HCT116 (cell line): ENCODE measurements around the gene FGF13. TPM values are rescaled to one million over a fixed set of nuclear protein-coding genes. Genes with fewer than 3 reads are reported as not detected.

Experiments
- ATAC-seq: fragments of 200-7000 bp; cut with Tn5 transposase; 2 replicates; pipeline ENCODE4 v1.9.1; 2020; ENCODE audit warnings: mild to moderate bottlenecking, moderate library complexity
- BruUV-seq: library from RNA; stranded (reverse); fragments of 400-500 nt; replicated peaks from 2 replicates; lab custom pipeline; 2021; lab: Mats Ljungman, UMichigan
- CTCF ChIA-PET: fragments of 300-600 bp; sonication (Branson Sonifier 250); formaldehyde crosslinking; loops from one replicate; lab custom pipeline; 2021; ENCODE audit warnings: antibody characterized with exemption; lab: Charles Lee
- POLR2A ChIA-PET: fragments of 300-600, 350-600 bp; sonication (Branson Sonifier 250); formaldehyde crosslinking; loops from one replicate; lab custom pipeline; 2021; ENCODE audit warnings: antibody characterized with exemption; lab: Charles Lee
- RAD21 ChIA-PET, 2 experiments: fragments of 300-600 bp; sonication (Branson Sonifier 250); formaldehyde crosslinking; loops; one replicate each; lab custom pipeline; 2023; ENCODE audit warnings: low total read pairs in 2 of 2; ENCODE audit not compliant: uncharacterized antibody in 2 of 2, unreplicated experiment in 2 of 2, low non-redundant PET in 1 of 2; lab: Charles Lee
- DNase-seq: peaks from one replicate; pipeline ENCODE4 v3.0.0-alpha.2; 2010; ENCODE audit warnings: low read depth, low spot score
- H2AFZ ChIP-seq: fragments of 200-600 bp; shearing (Covaris generic), sonication (generic); 2 replicates; pipeline ENCODE4 v1.6.1; 2017; ENCODE audit warnings: low read depth, mixed run types, mixed read lengths, antibody characterized with exemption, low read length; ENCODE audit not compliant: poor library complexity, severe bottlenecking
- H3K27ac ChIP-seq: 2 replicates; pipeline ENCODE4 v1.5.1; 2012; ENCODE audit warnings: low read depth, low read length
- H3K27me3 ChIP-seq: fragments of 200-600 bp; sonication (generic); 2 replicates; pipeline ENCODE4 v1.6.1; 2016; ENCODE audit warnings: mixed run types, low read length, mixed read lengths; ENCODE audit not compliant: insufficient read depth
- H3K36me3 ChIP-seq, 2 experiments: fragments of 200-500 bp in 1 of 2; fragments of 200-600 bp in 1 of 2; sonication (Bioruptor generic) in 1 of 2; sonication (generic) in 1 of 2; 2 replicates each; pipeline versions ENCODE4 v1.5.1 to v1.6.1; 2014 to 2016; ENCODE audit warnings: low read length in 2 of 2, inconsistent platforms in 1 of 2, mixed read lengths in 1 of 2, mixed run types in 1 of 2; ENCODE audit not compliant: insufficient read depth in 2 of 2, control insufficient read depth in 1 of 2
- H3K4me1 ChIP-seq, 2 experiments: fragments of 200-600 bp in 1 of 2; sonication (generic) in 1 of 2; 2 replicates each; pipeline versions ENCODE4 v1.5.1 to v1.6.1; 2012 to 2017; ENCODE audit warnings: low read length in 2 of 2, inconsistent platforms in 1 of 2, mild to moderate bottlenecking in 1 of 2, mixed read lengths in 1 of 2, mixed run types in 1 of 2, moderate library complexity in 1 of 2; ENCODE audit not compliant: insufficient read depth in 2 of 2, control insufficient read depth in 1 of 2
- H3K4me2 ChIP-seq: fragments of 200-600 bp; sonication (generic); 2 replicates; pipeline ENCODE4 v1.6.1; 2017; ENCODE audit warnings: mixed run types, low read length, mixed read lengths
- H3K4me3 ChIP-seq, 2 experiments: fragments of 200-600 bp in 1 of 2; sonication (generic) in 1 of 2; replicated peaks in 1 of 2; 2 replicates each; pipeline ENCODE4 v1.5.1; 2011 to 2016; ENCODE audit warnings: low read length in 2 of 2, control low read depth in 1 of 2, low read depth in 1 of 2, mild to moderate bottlenecking in 1 of 2, mixed read lengths in 1 of 2, mixed run types in 1 of 2
- H3K79me2 ChIP-seq: fragments of 200-600 bp; sonication (generic); 2 replicates; pipeline ENCODE4 v1.6.1; 2017; ENCODE audit warnings: mild to moderate bottlenecking, mixed run types, low read length, moderate library complexity, mixed read lengths; ENCODE audit not compliant: insufficient read depth
- H3K9ac ChIP-seq: fragments of 200-600 bp; sonication (generic); 2 replicates; pipeline ENCODE4 v1.6.1; 2016; ENCODE audit warnings: low read length, mixed read lengths
- H3K9me2 ChIP-seq: fragments of 200-600 bp; sonication (generic), shearing (Covaris generic); 2 replicates; pipeline ENCODE4 v1.6.1; 2017; ENCODE audit warnings: mixed run types, mild to moderate bottlenecking, moderate library complexity; ENCODE audit not compliant: insufficient read depth
- H3K9me3 ChIP-seq, 2 experiments: fragments of 200-500 bp in 1 of 2; fragments of 200-600 bp in 1 of 2; sonication (Bioruptor generic) in 1 of 2; sonication (generic) in 1 of 2; 2 replicates each; pipeline ENCODE4 v1.6.1; 2014 to 2017; ENCODE audit warnings: low read length in 2 of 2, mixed read lengths in 2 of 2, inconsistent platforms in 1 of 2, low read depth in 1 of 2, mild to moderate bottlenecking in 1 of 2, mixed run types in 1 of 2, moderate library complexity in 1 of 2; ENCODE audit not compliant: control insufficient read depth in 1 of 2, insufficient read depth in 1 of 2
- H4K20me1 ChIP-seq: fragments of 200-600 bp; sonication (generic), shearing (Covaris generic); 2 replicates; pipeline ENCODE4 v1.6.1; 2017; ENCODE audit warnings: mixed run types, mild to moderate bottlenecking, moderate library complexity; ENCODE audit not compliant: insufficient read depth
- CBX3 ChIP-seq: IDR thresholded peaks from 2 replicates; pipeline ENCODE4 v1.6.1; 2012; ENCODE audit warnings: low read depth
- CEBPB ChIP-seq: IDR thresholded peaks from 2 replicates; pipeline ENCODE4 v1.6.1; 2012; ENCODE audit warnings: low read depth
- EGR1 ChIP-seq: IDR thresholded peaks from 2 replicates; pipeline ENCODE4 v1.6.1; 2012; ENCODE audit warnings: low read depth
- ELF1 ChIP-seq: IDR thresholded peaks from 2 replicates; pipeline ENCODE4 v1.6.1; 2012; ENCODE audit warnings: low read depth, borderline replicate concordance
- EZH2phosphoT487 ChIP-seq: fragments of 200-600 bp; IDR thresholded peaks from 2 replicates; pipeline ENCODE4 v1.6.1; 2018; ENCODE audit warnings: antibody characterized with exemption, borderline replicate concordance
- FOSL1 ChIP-seq: IDR thresholded peaks from 2 replicates; pipeline ENCODE4 v1.6.1; 2012; ENCODE audit warnings: low read depth
- MAX ChIP-seq: IDR thresholded peaks from 2 replicates; pipeline ENCODE4 v1.6.1; 2012
- POLR2A ChIP-seq: IDR thresholded peaks from 2 replicates; pipeline ENCODE4 v1.7.0; 2011; ENCODE audit warnings: borderline replicate concordance; ENCODE audit not compliant: insufficient read depth, insufficient read length; ENCODE audit errors: extremely low read depth
- POLR2AphosphoS5 ChIP-seq: IDR thresholded peaks from 2 replicates; pipeline ENCODE4 v1.6.1; 2011; ENCODE audit warnings: mild to moderate bottlenecking, low read depth, low read length, moderate library complexity
- SIN3A ChIP-seq: IDR thresholded peaks from 2 replicates; pipeline ENCODE4 v1.6.1; 2012; ENCODE audit warnings: low read depth
- TCF7L2 ChIP-seq: IDR thresholded peaks from 2 replicates; pipeline ENCODE4 v1.7.0; 2011; ENCODE audit warnings: borderline replicate concordance, inconsistent platforms; ENCODE audit not compliant: insufficient read depth, insufficient read length; ENCODE audit errors: extremely low read depth
- YY1 ChIP-seq: IDR thresholded peaks from 2 replicates; pipeline ENCODE4 v1.6.1; 2011; ENCODE audit warnings: low read length, low read depth, moderate library complexity, mild to moderate bottlenecking; ENCODE audit not compliant: insufficient replicate concordance; ENCODE audit errors: extremely low read depth
- ZFX ChIP-seq: fragments of 450-650 bp; IDR thresholded peaks from 2 replicates; pipeline ENCODE4 v1.6.1; 2017
- ZNF274 ChIP-seq: fragments of 200-500 bp; sonication (Bioruptor generic); IDR thresholded peaks from 2 replicates; pipeline ENCODE4 v1.6.1; 2014; ENCODE audit warnings: mild to moderate bottlenecking, low read depth, low read length, inconsistent platforms
- intact Hi-C: fragments of 100-400 bp; cut with micrococcal nuclease; formaldehyde crosslinking; loops from 2 replicates; pipeline ENCODE4 v1.10.0; 2022
- total RNA-seq: library from RNA; stranded (reverse); gene quantifications from one replicate; pipeline ENCODE4 v1.2.1, GENCODE V29; 2021; ENCODE audit not compliant: unreplicated experiment
- TF ChIP-seq, protein P1 (sequence below), 3 experiments: fragments of 200-600 bp in 1 of 3; sonication (generic) in 1 of 3; IDR thresholded peaks in 2 of 3; conservative IDR thresholded peaks in 1 of 3; 2 replicates each; pipeline ENCODE4 v1.5.1; 2012 to 2017; ENCODE audit warnings: low read depth in 2 of 3, low read length in 2 of 3, antibody characterized with exemption in 1 of 3, borderline replicate concordance in 1 of 3, control low read depth in 1 of 3, mild to moderate bottlenecking in 1 of 3, mixed read lengths in 1 of 3, mixed run types in 1 of 3, moderate library complexity in 1 of 3; ENCODE audit not compliant: insufficient read depth in 1 of 3
- TF ChIP-seq, protein P2 (sequence below): IDR thresholded peaks from 2 replicates; pipeline ENCODE4 v1.6.1; 2011; ENCODE audit warnings: mild to moderate bottlenecking, low read length, moderate library complexity; ENCODE audit not compliant: insufficient replicate concordance; ENCODE audit errors: extremely low read depth

FGF13 gene
- total RNA-seq, 1 experiment from 2014 or later = 0.02 TPM

DNA sequence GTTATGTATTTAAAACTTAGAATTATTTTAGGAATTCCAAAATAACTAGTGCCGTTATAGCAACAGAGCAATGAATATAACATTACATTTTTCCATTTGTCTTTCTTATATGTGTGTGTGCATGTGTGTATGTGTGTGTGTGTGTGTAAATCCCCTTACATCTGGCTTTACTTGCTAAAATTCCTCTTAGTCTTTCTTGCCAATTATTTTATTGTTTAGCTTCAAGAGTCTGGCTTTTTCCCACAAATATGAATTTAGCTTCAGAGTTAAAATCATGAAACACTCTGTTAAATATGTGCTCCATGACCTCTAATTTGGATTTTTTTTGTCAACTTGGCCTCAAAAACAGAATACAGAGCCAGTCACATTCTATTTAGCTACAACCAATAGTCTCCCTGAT is 18.9 kb downstream of the FGF13 start:
- Histone ChIP-seq H3K27ac (no peak overlapping the region), H3K4me3 (no peak overlapping the region), H3K9me3 (no peaks in the 10 kb centered on the region), H3K79me2 (no peaks in the 10 kb centered on the region), H2AFZ (no peak overlapping the region), H3K36me3 (no peaks in the 10 kb centered on the region), H4K20me1 (no peaks in the 10 kb centered on the region), H3K9ac (no peak overlapping the region), H3K4me1 (no peaks in the 10 kb centered on the region), H3K27me3 (no peaks in the 10 kb centered on the region), H3K4me2 (no peak overlapping the region), H3K9me2 (no peaks in the 10 kb centered on the region)
- ChIA-PET RAD21 (no interaction called here), POLR2A (no interaction called here), CTCF (no interaction called here)
- DNase-seq (no peak), ATAC-seq (no peak)
- intact Hi-C loops = no loop called here
- no TSS peak for BruUV-seq
- no peak for TF ChIP-seq FOSL1

GRCh38 chrX:138691186-138691585 is 20.3 kb downstream of the FGF13 start:
- Histone ChIP-seq H3K9me2 (no peaks in the 10 kb centered on the region), H3K79me2 (no peaks in the 10 kb centered on the region), H4K20me1 (no peaks in the 10 kb centered on the region), H3K36me3 (no peaks in the 10 kb centered on the region), H3K9ac (no peak overlapping the region), H3K27me3 (no peaks in the 10 kb centered on the region), H3K27ac (no peak overlapping the region), H3K4me3 (no peak overlapping the region), H2AFZ (no peak overlapping the region), H3K4me2 (no peak overlapping the region), H3K9me3 (no peaks in the 10 kb centered on the region), H3K4me1 (no peaks in the 10 kb centered on the region)
- intact Hi-C loops = no loop called here
- RAD21 ChIA-PET = no interaction called here
- DNase-seq (no peak), ATAC-seq (no peak)
- POLR2A ChIA-PET = no interaction called here
- CTCF ChIA-PET = no interaction called here
- no TSS peak for BruUV-seq
- TF ChIP-seq SIN3A (no peak), EZH2phosphoT487 (no peak), POLR2A (no peak), ELF1 (no peak), TCF7L2 (no peak), CEBPB (no peak), FOSL1 (no peak), MAX (no peak), POLR2AphosphoS5 (no peak), ZNF274 (no peak), ZFX (no peak), CBX3 (no peak), YY1 (no peak), EGR1 (no peak)
- TF ChIP-seq, protein P1, sequence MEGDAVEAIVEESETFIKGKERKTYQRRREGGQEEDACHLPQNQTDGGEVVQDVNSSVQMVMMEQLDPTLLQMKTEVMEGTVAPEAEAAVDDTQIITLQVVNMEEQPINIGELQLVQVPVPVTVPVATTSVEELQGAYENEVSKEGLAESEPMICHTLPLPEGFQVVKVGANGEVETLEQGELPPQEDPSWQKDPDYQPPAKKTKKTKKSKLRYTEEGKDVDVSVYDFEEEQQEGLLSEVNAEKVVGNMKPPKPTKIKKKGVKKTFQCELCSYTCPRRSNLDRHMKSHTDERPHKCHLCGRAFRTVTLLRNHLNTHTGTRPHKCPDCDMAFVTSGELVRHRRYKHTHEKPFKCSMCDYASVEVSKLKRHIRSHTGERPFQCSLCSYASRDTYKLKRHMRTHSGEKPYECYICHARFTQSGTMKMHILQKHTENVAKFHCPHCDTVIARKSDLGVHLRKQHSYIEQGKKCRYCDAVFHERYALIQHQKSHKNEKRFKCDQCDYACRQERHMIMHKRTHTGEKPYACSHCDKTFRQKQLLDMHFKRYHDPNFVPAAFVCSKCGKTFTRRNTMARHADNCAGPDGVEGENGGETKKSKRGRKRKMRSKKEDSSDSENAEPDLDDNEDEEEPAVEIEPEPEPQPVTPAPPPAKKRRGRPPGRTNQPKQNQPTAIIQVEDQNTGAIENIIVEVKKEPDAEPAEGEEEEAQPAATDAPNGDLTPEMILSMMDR (IDR thresholded peaks at IDR 0.05 in 2 of 3, conservative IDR thresholded peaks at IDR 0.05 in 1 of 3; ENCODE audit: borderline replicate concordance in 1 of 3, insufficient read depth in 1 of 3, low read depth in 2 of 3, low read length in 2 of 3) = no peak
- TF ChIP-seq, protein P2, sequence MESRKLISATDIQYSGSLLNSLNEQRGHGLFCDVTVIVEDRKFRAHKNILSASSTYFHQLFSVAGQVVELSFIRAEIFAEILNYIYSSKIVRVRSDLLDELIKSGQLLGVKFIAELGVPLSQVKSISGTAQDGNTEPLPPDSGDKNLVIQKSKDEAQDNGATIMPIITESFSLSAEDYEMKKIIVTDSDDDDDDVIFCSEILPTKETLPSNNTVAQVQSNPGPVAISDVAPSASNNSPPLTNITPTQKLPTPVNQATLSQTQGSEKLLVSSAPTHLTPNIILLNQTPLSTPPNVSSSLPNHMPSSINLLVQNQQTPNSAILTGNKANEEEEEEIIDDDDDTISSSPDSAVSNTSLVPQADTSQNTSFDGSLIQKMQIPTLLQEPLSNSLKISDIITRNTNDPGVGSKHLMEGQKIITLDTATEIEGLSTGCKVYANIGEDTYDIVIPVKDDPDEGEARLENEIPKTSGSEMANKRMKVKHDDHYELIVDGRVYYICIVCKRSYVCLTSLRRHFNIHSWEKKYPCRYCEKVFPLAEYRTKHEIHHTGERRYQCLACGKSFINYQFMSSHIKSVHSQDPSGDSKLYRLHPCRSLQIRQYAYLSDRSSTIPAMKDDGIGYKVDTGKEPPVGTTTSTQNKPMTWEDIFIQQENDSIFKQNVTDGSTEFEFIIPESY = no peak
